ENCODE data around the gene NFIB. TPM values are rescaled to one million over a fixed set of nuclear protein-coding genes. Genes with fewer than 3 reads are reported as not detected.

NFIB gene
- total and polyA plus RNA-seq, 2 experiments from 2014 or later: 5.3 to 6.0 TPM

GRCh38 chr9:14311956-14312685 lies 1.8 kb downstream of the NFIB start:
- H3K9me3 ChIP-seq (ENCODE audit: low read depth): no peaks in the 10 kb centered on the region
- no peak for TF ChIP-seq EZH2 (IDR thresholded peaks at IDR 0.05; ENCODE audit: insufficient read depth, poor library complexity, severe bottlenecking)
- 0 out of 2 replicates have a peak, but pooled peaks have one; percentile 27 for TF ChIP-seq EZH2phosphoT487 (IDR thresholded peaks at IDR 0.05; ENCODE audit: insufficient read depth, low read depth)
- peak overlapping the region; percentile 98 for H3K4me3 ChIP-seq
- no peaks in the 10 kb centered on the region for H3K4me1 ChIP-seq (ENCODE audit: insufficient read depth)
- H3K79me2 ChIP-seq (ENCODE audit: insufficient read depth): no peaks in the 10 kb centered on the region; the same call in 1 of the 2 replicates
- H3F3A ChIP-seq (ENCODE audit: insufficient read depth): peaks cover 5% of the 10 kb centered on the region; the same call in 1 of the 2 replicates
- WGBS, 2 experiments (ENCODE audit: low coverage in 1 of 2, low lambda C conversion rate in 2 of 2, missing lambda C conversion rate in 2 of 2): 45 to 52% methylated on average over 10 of the region's 10 CpGs
- H4K20me1 ChIP-seq (ENCODE audit: insufficient read depth): no peaks in the 10 kb centered on the region
- H3K9me2 ChIP-seq (ENCODE audit: insufficient read depth): no peaks in the 10 kb centered on the region
- no peak for DNase-seq
- H3K9ac ChIP-seq: peak overlapping the region; percentile 67
- peak overlapping the region; percentile 86 for H2AFZ ChIP-seq
- H3K27ac ChIP-seq: no peak overlapping the region
- H3K36me3 ChIP-seq (ENCODE audit: low read depth): no peaks in the 10 kb centered on the region
- no peaks in the 10 kb centered on the region for H3K27me3 ChIP-seq (replicated peaks; ENCODE audit: insufficient read depth)
- in situ Hi-C loops (cut with MboI): no loop called here
- H3K4me2 ChIP-seq (ENCODE audit: unreplicated experiment): peak overlapping the region; percentile 88

GRCh38 chr9:14311171-14311949 lies 2.6 kb downstream of the NFIB start:
- Histone ChIP-seq H3K4me3 (no peak overlapping the region; the same call in 1 of the 2 replicates), H3K4me2 (ENCODE audit: unreplicated experiment) (peak overlapping the region; percentile 88), H3K9ac (no peak overlapping the region), H3K9me3 (ENCODE audit: low read depth) (no peaks in the 10 kb centered on the region), H3K4me1 (ENCODE audit: insufficient read depth) (no peaks in the 10 kb centered on the region), H3K27ac (no peak overlapping the region), H3K9me2 (ENCODE audit: insufficient read depth) (no peaks in the 10 kb centered on the region), H3K36me3 (ENCODE audit: low read depth) (peaks cover 3% of the 10 kb centered on the region; the same call in 1 of the 2 replicates), H2AFZ (no peak overlapping the region), H3F3A (ENCODE audit: insufficient read depth) (peaks cover under 1% of the 10 kb centered on the region; the same call in 1 of the 2 replicates), H3K79me2 (ENCODE audit: insufficient read depth) (no peaks in the 10 kb centered on the region; the same call in 1 of the 2 replicates), H3K27me3 (replicated peaks; ENCODE audit: insufficient read depth) (no peaks in the 10 kb centered on the region), H4K20me1 (ENCODE audit: insufficient read depth) (no peaks in the 10 kb centered on the region)
- in situ Hi-C loops (cut with MboI): no loop called here
- DNase-seq: no peak
- WGBS, 2 experiments (ENCODE audit: low coverage in 1 of 2, low lambda C conversion rate in 2 of 2, missing lambda C conversion rate in 2 of 2): 80 to 82% methylated on average over 2 of the region's 2 CpGs
- 0 out of 2 replicates have a peak, but pooled peaks have one; percentile 14 for TF ChIP-seq EZH2phosphoT487 (IDR thresholded peaks at IDR 0.05; ENCODE audit: insufficient read depth, low read depth)
- TF ChIP-seq EZH2 (IDR thresholded peaks at IDR 0.05; ENCODE audit: insufficient read depth, poor library complexity, severe bottlenecking): no peak

- Histone ChIP-seq H3K36me3 (ENCODE audit: low read depth) (peaks cover 6% of the 10 kb centered on the region; the same call in 1 of the 2 replicates), H3K9me2 (ENCODE audit: insufficient read depth) (no peaks in the 10 kb centered on the region), H3F3A (ENCODE audit: insufficient read depth) (no peaks in the 10 kb centered on the region), H3K9ac (no peak overlapping the region), H3K27ac (no peak overlapping the region), H3K4me1 (ENCODE audit: insufficient read depth) (no peaks in the 10 kb centered on the region), H3K9me3 (ENCODE audit: low read depth) (no peaks in the 10 kb centered on the region), H3K4me2 (ENCODE audit: unreplicated experiment) (no peak overlapping the region), H4K20me1 (ENCODE audit: insufficient read depth) (no peaks in the 10 kb centered on the region), H3K27me3 (replicated peaks; ENCODE audit: insufficient read depth) (no peaks in the 10 kb centered on the region), H3K4me3 (no peak overlapping the region), H3K79me2 (ENCODE audit: insufficient read depth) (no peaks in the 10 kb centered on the region; the same call in 1 of the 2 replicates), H2AFZ (no peak overlapping the region)
- in situ Hi-C loops (cut with MboI): no loop called here
- no peak for TF ChIP-seq EZH2phosphoT487 (IDR thresholded peaks at IDR 0.05; ENCODE audit: insufficient read depth, low read depth)
- TF ChIP-seq EZH2 (IDR thresholded peaks at IDR 0.05; ENCODE audit: insufficient read depth, poor library complexity, severe bottlenecking): no peak
- DNase-seq: no peak
- WGBS, 2 experiments (ENCODE audit: low coverage in 1 of 2, low lambda C conversion rate in 2 of 2, missing lambda C conversion rate in 2 of 2): 76 to 80% methylated on average over 2 of the region's 2 CpGs
Observed at GRCh38 chr9:14310311-14310710, 3.6 kb downstream of the NFIB start.

GRCh38 chr9:14309403-14309802 lies 4.5 kb downstream of the NFIB start:
- Histone ChIP-seq H3K36me3 (ENCODE audit: low read depth) (peaks cover 6% of the 10 kb centered on the region; the same call in 1 of the 2 replicates), H3F3A (ENCODE audit: insufficient read depth) (no peaks in the 10 kb centered on the region), H3K79me2 (ENCODE audit: insufficient read depth) (no peaks in the 10 kb centered on the region; the same call in 1 of the 2 replicates), H3K4me3 (no peak overlapping the region), H2AFZ (no peak overlapping the region), H3K9me2 (ENCODE audit: insufficient read depth) (no peaks in the 10 kb centered on the region), H3K4me2 (ENCODE audit: unreplicated experiment) (no peak overlapping the region), H3K27me3 (replicated peaks; ENCODE audit: insufficient read depth) (no peaks in the 10 kb centered on the region), H3K27ac (no peak overlapping the region), H3K4me1 (ENCODE audit: insufficient read depth) (no peaks in the 10 kb centered on the region), H4K20me1 (ENCODE audit: insufficient read depth) (no peaks in the 10 kb centered on the region), H3K9ac (no peak overlapping the region), H3K9me3 (ENCODE audit: low read depth) (no peaks in the 10 kb centered on the region)
- WGBS, 2 experiments (ENCODE audit: low coverage in 1 of 2, low lambda C conversion rate in 2 of 2, missing lambda C conversion rate in 2 of 2): 58 to 65% methylated on average over 2 of the region's 2 CpGs
- no peak for DNase-seq
- in situ Hi-C loops (cut with MboI): no loop called here
- TF ChIP-seq EZH2phosphoT487 (IDR thresholded peaks at IDR 0.05; ENCODE audit: insufficient read depth, low read depth) (no peak), EZH2 (IDR thresholded peaks at IDR 0.05; ENCODE audit: insufficient read depth, poor library complexity, severe bottlenecking) (no peak)

All from GM23248 (cell line).